GM18508 (cell line): ENCODE results near the gene ZNF552.
A peak's percentile ranks its signal among the peaks of the same experiment; 100 is the strongest.
"Not testable (repeated sequence)": the region's sequence is repeated elsewhere in the genome, so short reads cannot be mapped to it uniquely, and the experiment has no call there.

Source experiments
- ATAC-seq: cut with Tn5 transposase; IDR thresholded peaks from one replicate; pipeline ENCODE4 v1.9.1; 2021; ENCODE audit warnings: moderate number of reproducible peaks; ENCODE audit not compliant: insufficient read depth, unreplicated experiment

The ZNF552 gene

GRCh38 chr19:57814505-57815246 lies at the start of gene ZNF552:
Gene ZNF552 (minus strand): TSS chr19:57814913. CDS start chr19:57814743, 170 bp downstream.
- ATAC-seq, result peak; percentile 67

- not testable (repeated sequence) for ATAC-seq
Observed at GRCh38 chr19:57862351-57862750, 47.6 kb upstream of the ZNF552 start.

GRCh38 chr19:57854117-57854516 lies 39.4 kb upstream of the ZNF552 start:
- not testable (repeated sequence) for ATAC-seq

DNA sequence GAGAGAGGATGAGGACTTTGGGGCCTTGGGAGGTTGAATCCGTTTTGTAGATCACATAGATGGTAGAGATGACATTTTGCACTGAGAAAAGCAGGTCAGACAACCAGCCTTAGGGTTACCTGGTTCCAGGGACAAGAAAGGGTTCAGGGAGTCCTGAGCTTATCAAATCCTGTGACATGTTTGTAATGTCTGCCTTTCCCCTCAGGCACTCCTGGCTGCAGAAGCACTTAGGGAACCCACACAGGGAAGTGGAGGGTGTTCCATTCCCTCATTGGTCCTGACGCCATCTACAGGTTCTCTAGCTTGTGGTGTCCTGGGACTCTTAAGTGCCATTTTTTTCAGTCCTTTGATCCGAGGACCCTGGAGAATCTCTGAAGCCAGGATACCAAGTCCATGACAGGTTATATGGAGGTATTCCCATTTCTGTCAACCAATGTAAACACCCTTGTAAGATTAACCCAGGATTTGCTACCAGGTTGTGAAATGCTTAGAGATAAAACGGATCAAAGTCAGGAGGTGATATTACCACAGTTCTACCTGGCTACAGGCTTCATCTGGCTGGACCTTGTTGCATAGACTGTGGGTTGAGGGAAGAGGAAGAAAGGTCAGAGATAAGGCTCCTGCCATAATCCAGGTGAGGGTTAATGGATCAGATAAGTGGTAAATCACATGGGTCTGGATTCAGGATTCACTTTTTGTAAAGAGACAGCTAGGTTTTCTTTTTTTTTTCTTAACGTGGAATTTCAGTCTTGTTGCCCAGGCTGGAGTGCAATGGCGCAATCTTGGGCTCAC lies 37.3 kb upstream of the ZNF552 start:
- ATAC-seq, result not testable (repeated sequence)

DNA sequence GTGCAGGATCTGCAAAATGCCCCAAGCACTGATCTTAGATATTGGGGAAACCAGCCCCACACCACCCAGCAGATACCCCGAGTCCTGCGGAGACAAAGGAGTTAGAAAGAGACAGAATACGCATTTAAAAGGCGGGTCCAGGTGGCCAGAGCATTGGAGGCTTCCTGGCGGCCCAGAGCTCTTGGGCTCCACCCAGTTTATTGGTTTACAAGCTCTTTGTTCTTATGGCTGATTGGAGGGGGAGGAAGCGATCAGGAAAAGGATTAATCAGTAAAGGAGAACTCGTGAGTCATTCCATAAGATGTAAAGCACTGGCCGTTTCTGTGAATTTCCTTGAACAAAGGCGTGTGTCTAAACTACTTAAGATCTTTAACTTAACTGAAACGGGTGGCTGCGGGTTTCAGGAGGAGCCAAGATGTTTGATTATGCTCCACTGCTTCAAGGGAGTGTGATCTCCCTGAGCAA lies 35.9 kb upstream of the ZNF552 start:
- ATAC-seq, result no peak

DNA sequence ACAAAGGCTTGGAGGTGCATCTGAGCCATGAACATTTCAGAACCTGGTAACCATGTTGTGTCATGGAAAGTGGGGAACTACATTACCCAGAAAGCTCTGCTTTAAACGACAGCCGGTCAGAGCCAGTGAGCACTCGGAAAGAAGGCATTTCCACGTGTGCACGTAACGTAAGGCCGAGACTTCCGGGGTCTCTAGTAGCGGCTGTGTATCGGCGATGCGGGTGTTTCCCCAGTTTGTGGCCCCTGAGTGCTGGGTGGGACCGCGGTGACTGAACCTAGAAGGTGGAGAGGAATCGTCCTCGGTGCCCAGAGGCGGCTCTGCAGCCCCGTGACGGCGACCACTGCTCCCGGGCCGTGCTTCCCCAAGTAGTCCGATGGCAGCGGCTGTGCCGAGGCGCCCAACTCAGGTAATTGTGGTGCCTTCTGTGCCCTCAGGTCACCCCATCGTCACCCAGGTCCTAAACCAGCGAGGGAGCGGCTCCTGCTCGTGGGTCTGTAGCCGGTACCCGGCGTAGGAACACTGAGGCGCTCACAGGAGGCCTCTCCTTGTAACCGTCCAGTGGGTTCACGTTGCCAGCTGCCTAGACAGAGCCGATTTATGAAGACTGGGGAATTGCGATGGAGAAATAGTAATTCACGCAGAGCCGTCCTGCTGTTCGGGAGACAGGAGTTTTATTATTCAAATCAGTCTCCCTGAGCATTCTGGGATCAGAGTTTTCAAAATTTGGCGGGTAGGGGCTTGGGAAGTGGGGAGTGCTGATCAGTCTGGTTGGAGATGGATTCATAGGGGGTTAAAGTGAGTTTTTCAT lies 35.2 kb upstream of the ZNF552 start, which contains the start of gene ZNF587:
ZNF587 (plus strand) TSS at position 194 of the 808 bp plus-strand sequence; CDS start at position 374, 180 bp downstream.
- peak; percentile 84 for ATAC-seq

DNA sequence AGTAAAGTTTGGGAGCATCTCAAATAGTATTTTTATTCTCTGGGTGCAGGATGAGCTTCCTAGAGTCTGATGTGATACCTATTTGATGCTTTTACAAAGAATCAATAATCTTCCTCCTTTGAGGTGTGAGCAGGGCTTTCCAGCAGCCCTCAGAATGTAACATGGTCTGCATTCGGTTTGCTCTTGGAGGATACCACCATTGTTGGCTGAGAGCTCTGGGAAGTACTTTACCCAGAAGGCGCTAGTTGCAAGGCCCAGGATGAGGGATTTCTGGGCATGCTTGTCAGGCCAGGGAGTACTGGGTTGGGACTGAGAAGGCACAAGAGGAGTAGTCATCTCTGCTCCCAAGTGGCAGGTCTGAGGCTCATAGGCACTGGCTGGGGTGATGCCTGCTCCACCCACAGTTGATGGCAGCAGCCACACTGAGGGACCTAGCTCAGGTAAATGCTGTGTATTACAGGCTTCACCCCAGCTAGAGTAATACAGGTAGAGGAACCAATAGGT lies 34.5 kb upstream of the ZNF552 start:
- not testable (repeated sequence) for ATAC-seq

DNA sequence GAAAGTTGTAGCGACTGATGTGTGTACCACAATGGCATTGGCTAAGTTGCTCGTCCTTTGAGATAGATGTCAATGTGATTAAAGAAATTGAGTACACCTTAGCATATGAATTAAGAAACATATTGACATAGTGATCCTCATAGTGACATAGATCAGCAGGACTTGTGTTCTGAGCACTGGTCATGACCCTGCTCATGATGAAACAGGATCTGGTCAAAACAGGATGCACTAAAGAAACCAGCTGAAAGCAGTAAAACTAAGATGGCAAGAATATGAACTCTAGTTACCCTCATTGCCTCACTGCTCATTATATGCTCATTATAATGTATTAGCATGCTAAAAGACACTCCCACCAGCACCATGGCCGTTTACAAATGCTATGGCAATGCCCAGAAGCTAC lies 32.5 kb upstream of the ZNF552 start:
- not testable (repeated sequence) for ATAC-seq

DNA sequence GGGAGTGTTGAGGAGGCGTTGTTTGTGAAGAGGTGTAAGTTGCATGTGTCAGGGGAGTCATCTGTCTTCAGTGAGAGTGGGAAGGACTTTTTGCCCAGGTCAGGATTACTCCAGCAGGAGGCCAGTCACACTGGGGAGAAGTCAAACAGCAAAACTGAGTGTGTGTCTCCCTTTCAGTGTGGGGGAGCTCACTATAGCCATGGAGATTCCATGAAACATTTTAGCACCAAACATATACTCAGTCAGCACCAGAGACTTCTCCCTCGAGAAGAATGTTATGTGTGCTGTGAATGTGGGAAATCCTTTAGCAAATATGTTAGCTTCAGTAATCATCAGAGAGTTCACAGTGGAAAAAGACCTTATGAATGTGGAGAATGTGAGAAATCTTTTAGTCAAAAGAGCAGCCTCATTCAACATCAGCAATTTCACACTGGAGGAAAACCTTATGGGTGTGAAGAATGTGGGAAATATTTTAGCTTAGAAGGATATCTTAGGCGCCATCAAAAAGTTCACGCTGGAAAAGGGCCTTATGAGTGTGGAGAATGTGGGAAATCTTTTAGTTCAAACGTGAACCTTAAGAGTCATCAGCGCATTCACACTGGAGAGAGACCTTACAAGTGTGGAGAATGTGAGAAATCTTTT lies 26.5 kb upstream of the ZNF552 start:
- no peak for ATAC-seq

GRCh38 chr19:57838622-57839191 lies 24.0 kb upstream of the ZNF552 start:
- not testable (repeated sequence) for ATAC-seq

DNA sequence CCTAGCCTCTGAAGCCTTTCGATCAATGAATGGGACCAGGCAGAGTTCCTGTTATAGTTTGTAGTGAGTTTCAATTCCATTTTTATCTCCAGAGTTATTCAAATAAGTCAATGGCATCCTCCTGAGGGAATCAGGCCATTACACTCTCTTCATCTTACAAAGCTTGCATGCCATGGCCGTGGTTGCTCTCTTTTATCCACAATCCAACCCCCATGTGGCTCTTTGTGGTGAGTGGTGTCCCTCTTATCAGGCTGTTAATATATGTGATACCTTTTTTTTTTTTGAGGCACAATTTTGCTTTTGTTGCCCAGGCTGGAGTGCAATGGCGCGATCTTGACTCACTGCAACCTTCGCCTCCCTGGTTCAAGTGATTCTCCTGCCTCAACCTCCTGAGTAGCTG lies 22.3 kb upstream of the ZNF552 start:
- ATAC-seq, result not testable (repeated sequence)

DNA sequence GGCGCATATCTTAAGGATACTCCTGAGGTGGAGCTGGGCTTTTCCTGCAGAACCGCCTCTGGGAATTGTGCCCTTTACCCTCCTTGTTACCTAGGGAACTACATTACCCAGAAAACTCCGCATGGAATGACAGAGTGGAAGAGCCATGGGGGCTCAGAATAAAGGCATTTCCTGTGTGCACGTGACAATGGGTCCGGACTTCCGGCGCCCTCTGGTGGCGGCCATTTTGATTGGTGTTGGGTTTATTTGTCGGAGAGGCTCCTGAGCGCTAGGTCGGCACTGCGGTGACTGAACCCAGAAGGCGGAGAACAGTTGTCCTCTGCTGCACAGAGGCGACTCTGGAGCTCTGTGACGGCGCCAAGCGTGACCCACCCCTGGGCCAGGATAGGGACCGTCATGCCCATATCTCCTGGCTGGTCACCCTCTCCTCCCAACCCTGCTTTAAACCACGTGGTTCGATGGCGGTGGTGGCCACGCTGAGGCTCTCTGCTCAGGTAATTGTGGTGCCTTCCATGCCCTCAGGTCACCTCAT lies 15.4 kb upstream of the ZNF552 start, which contains the start of gene ZNF587B:
ZNF587B (plus strand) TSS at position 229 of the 532 bp plus-strand sequence; CDS start at position 459, 230 bp downstream.
- ATAC-seq, result no peak

GRCh38 chr19:57829316-57829715 lies 14.6 kb upstream of the ZNF552 start:
- no peak for ATAC-seq

DNA sequence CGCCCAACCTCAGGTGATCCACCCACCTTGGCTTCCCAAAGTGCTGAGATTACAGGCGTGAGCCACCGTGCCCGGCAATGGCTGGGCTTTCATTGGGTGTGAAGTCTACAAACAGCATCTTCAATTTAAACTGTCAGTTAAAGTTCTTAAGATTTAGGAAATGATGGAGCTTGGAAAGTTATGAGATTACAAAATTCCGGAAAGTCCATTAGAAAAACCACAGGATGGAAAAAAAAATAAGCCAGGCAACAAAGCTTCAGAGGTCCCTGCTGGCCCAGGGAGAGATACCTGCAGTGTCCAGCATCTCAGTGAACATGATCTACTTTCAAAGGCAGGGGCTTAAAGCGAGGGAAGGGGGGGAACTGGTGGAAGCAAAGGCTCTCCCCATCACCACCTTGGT lies 10.8 kb upstream of the ZNF552 start:
- ATAC-seq, result no peak

GRCh38 chr19:57823608-57824007 lies 8.9 kb upstream of the ZNF552 start:
- not testable (repeated sequence) for ATAC-seq

- not testable (repeated sequence) for ATAC-seq
Observed at GRCh38 chr19:57823155-57823554, 8.4 kb upstream of the ZNF552 start.

DNA sequence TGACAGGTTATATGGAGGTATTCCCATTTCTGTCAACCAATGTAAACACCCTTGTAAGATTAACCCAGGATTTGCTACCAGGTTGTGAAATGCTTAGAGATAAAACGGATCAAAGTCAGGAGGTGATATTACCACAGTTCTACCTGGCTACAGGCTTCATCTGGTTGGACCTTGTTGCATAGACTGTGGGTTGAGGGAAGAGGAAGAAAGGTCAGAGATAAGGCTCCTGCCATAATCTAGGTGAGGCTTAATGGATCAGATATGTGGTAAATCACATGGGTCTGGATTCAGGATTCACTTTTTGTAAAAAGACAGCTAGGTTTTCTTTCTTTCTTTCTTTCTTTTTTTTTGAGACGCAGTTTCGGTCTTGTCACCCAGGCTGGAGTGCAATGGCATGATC lies 6.8 kb upstream of the ZNF552 start:
- not testable (repeated sequence) for ATAC-seq

DNA sequence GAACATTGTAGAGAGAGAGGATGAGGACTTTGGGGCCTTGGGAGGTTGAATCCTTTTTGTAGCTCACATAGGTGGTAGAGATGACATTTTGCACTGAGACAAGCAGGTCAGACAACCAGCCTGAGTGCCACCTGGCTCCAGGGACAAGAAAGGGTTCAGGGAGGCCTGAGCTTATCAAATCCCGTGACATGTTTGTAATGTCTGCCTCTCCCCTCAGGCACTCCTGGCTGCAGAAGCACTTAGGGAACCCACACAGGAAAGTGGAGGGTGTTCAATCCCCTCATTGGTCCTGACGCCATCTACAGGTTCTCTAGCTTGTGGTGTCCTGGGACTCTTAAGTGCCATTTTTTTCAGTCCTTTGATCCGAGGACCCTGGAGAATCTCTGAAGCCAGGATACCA lies 6.4 kb upstream of the ZNF552 start:
- not testable (repeated sequence) for ATAC-seq

DNA sequence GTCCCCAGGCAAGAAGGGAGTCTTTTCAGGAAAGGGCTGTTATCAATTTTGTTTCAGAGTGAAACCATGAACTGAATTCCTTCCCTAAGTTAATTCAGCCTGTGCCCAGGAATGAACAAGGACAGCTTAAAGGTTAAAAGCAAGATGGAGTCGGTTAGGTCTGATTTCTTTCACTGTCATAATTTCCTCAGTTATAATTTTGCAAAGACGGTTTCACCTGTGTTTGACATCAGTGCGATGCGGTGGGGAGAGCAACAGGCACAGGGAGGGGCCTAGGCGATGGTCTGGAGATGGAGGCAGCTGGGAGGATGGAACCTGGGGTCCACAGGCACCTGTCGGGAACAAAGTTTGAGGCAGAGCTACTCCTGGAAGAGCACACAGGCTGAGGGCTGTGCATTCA lies 5.9 kb upstream of the ZNF552 start:
- no peak for ATAC-seq
